AG10803 (cell line): ENCODE measurements around the gene ASB1.
"Not testable (repeated sequence)": the region's sequence is repeated elsewhere in the genome, so short reads cannot be mapped to it uniquely, and the experiment has no call there.

ENCODE experiments used
- DNase-seq: peaks from one replicate; pipeline ENCODE4 v3.0.0; 2010; ENCODE audit warnings: low read depth
- H3K4me3 ChIP-seq: 2 replicates; pipeline ENCODE4 v1.5.1; 2011; ENCODE audit warnings: mild to moderate bottlenecking, low read length, control low read depth
- CTCF ChIP-seq: conservative IDR thresholded peaks from 2 replicates; pipeline ENCODE4 v1.5.1; 2011; ENCODE audit warnings: mild to moderate bottlenecking, low read length, control low read depth, inconsistent platforms

ASB1 gene

GRCh38 chr2:238438856-238439849 lies 12.4 kb downstream of the ASB1 start:
- no peak overlapping the region; the same call in 1 of the 2 replicates for H3K4me3 ChIP-seq
- peak; percentile 92 for DNase-seq
- TF ChIP-seq CTCF = no peak

- no peak for TF ChIP-seq CTCF
- no peak for DNase-seq
- H3K4me3 ChIP-seq = no peak overlapping the region
Observed at GRCh38 chr2:238439917-238440316, 13.2 kb downstream of the ASB1 start.

- TF ChIP-seq CTCF = no peak
- H3K4me3 ChIP-seq = no peak overlapping the region
- DNase-seq = no peak
Observed at GRCh38 chr2:238440331-238440730, 13.6 kb downstream of the ASB1 start.

- TF ChIP-seq CTCF = no peak
Observed at GRCh38 chr2:238440767-238441166, 14.0 kb downstream of the ASB1 start.

GRCh38 chr2:238441262-238442114 lies 14.8 kb downstream of the ASB1 start:
- no peak for DNase-seq
- no peak for TF ChIP-seq CTCF
- H3K4me3 ChIP-seq = no peak overlapping the region

More at GRCh38 chr2:238440767-238441166, 14.0 kb downstream of the ASB1 start:
- no peak for DNase-seq
- no peak overlapping the region for H3K4me3 ChIP-seq

- not testable (repeated sequence) for H3K4me3 ChIP-seq, DNase-seq
Observed at GRCh38 chr2:238442257-238442656, 15.5 kb downstream of the ASB1 start.

- no peak for TF ChIP-seq CTCF
- no peak for DNase-seq
- H3K4me3 ChIP-seq = no peak overlapping the region
Observed at GRCh38 chr2:238444242-238444641, 17.5 kb downstream of the ASB1 start.
